IPS DF 6.9 (cell line): Measurements from ENCODE around the gene KAT14.
A peak's percentile ranks its signal among the peaks of the same experiment; 100 is the strongest.
"Not testable (repeated sequence)": the region's sequence is repeated elsewhere in the genome, so short reads cannot be mapped to it uniquely, and the experiment has no call there.

ENCODE experiments used
- DNase-seq: peaks from one replicate; pipeline ENCODE4 v3.0.0-alpha.2; 2013; ENCODE audit warnings: low read depth, low spot score
- H3K27ac ChIP-seq: one replicate; pipeline ENCODE4 v1.5.1; 2013; ENCODE audit warnings: low read length, control low read depth
- H3K27me3 ChIP-seq: 2 replicates; pipeline ENCODE4 v1.6.1; 2013; ENCODE audit warnings: mild to moderate bottlenecking, low read length; ENCODE audit not compliant: control insufficient read depth, insufficient read depth
- H3K36me3 ChIP-seq: 2 replicates; pipeline ENCODE4 v1.6.1; 2013; ENCODE audit warnings: low read length; ENCODE audit not compliant: control insufficient read depth, insufficient read depth
- H3K4me1 ChIP-seq: 2 replicates; pipeline ENCODE4 v1.6.1; 2013; ENCODE audit warnings: low read length; ENCODE audit not compliant: control insufficient read depth, insufficient read depth
- H3K4me3 ChIP-seq: 2 replicates; pipeline ENCODE4 v1.5.1; 2013; ENCODE audit warnings: mild to moderate bottlenecking, low read length
- H3K9me3 ChIP-seq: 2 replicates; pipeline ENCODE4 v1.6.1; 2013; ENCODE audit warnings: low read length, inconsistent platforms; ENCODE audit not compliant: control insufficient read depth, insufficient read depth
- WGBS: extraction: QIAGEN DNeasy Blood & Tissue Kit; methylation state at CpG from one replicate; pipeline ENCODE4 v1.1.7; 2013; ENCODE audit warnings: mixed read lengths, missing lambda C conversion rate; ENCODE audit not compliant: insufficient read length, insufficient coverage; 5-methylcytosine and 5-hydroxymethylcytosine counted together

The KAT14 gene

GRCh38 chr20:18137412-18138265 is at the start of gene KAT14, which contains the start of gene PET117:
Gene KAT14, plus strand, starts transcription at chr20:18137863. Its CDS starts 4,798 bp downstream, at chr20:18142661.
Gene PET117, plus strand, starts transcription at chr20:18137863. Its CDS starts 93 bp downstream, at chr20:18137956.
- Histone ChIP-seq H3K36me3 (peaks cover 2% of the 10 kb centered on the region; the same call in 1 of the 2 replicates), H3K9me3 (no peaks in the 10 kb centered on the region), H3K4me1 (no peaks in the 10 kb centered on the region), H3K4me3 (peak within 1 kb of the TSS; percentile 87), H3K27me3 (no peaks in the 10 kb centered on the region), H3K27ac (no peak within 1 kb of the TSS)
- WGBS: no CpG with 5 or more reads among the region's 87 CpGs
- DNase-seq: peak; percentile 90

- WGBS: no CpG with 5 or more reads among the region's 3 CpGs
- not testable (repeated sequence) for H3K4me1 ChIP-seq, H3K9me3 ChIP-seq
Measured at GRCh38 chr20:18088298-18088697, 49.4 kb upstream of the KAT14 start.

GRCh38 chr20:18088841-18089240 is 48.8 kb upstream of the KAT14 start:
- H3K27ac ChIP-seq, H3K27me3 ChIP-seq: not testable (repeated sequence)
- WGBS: no CpG with 5 or more reads among the region's 11 CpGs

More at GRCh38 chr20:18088298-18088697, 49.4 kb upstream of the KAT14 start:
- DNase-seq, H3K4me3 ChIP-seq, H3K36me3 ChIP-seq, H3K27ac ChIP-seq, H3K27me3 ChIP-seq: not testable (repeated sequence)

GRCh38 chr20:18090044-18090443 is 47.6 kb upstream of the KAT14 start:
- WGBS: no CpG with 5 or more reads among the region's 3 CpGs
- DNase-seq: no peak
- no peak overlapping the region for H3K4me3 ChIP-seq

More at GRCh38 chr20:18088841-18089240, 48.8 kb upstream of the KAT14 start:
- DNase-seq, H3K9me3 ChIP-seq, H3K36me3 ChIP-seq, H3K4me1 ChIP-seq, H3K4me3 ChIP-seq: not testable (repeated sequence)

GRCh38 chr20:18090477-18090876 is 47.2 kb upstream of the KAT14 start:
- DNase-seq: no peak
- peaks cover 1% of the 10 kb centered on the region; the same call in 1 of the 2 replicates for H3K4me1 ChIP-seq
- no CpG with 5 or more reads among the region's 10 CpGs for WGBS

More at GRCh38 chr20:18090044-18090443, 47.6 kb upstream of the KAT14 start:
- Histone ChIP-seq H3K4me1 (peaks cover 1% of the 10 kb centered on the region; the same call in 1 of the 2 replicates), H3K9me3 (no peaks in the 10 kb centered on the region), H3K27ac (no peak overlapping the region), H3K27me3 (no peaks in the 10 kb centered on the region), H3K36me3 (no peaks in the 10 kb centered on the region)

GRCh38 chr20:18091623-18092022 is 46.0 kb upstream of the KAT14 start:
- Histone ChIP-seq H3K27ac (no peak overlapping the region), H3K4me3 (no peak overlapping the region), H3K4me1 (peaks cover 1% of the 10 kb centered on the region; the same call in 1 of the 2 replicates), H3K9me3 (no peaks in the 10 kb centered on the region), H3K27me3 (no peaks in the 10 kb centered on the region), H3K36me3 (no peaks in the 10 kb centered on the region)
- WGBS: 100% methylated on average over 1 of the region's 7 CpGs
- DNase-seq: no peak

More at GRCh38 chr20:18090477-18090876, 47.2 kb upstream of the KAT14 start:
- Histone ChIP-seq H3K36me3 (no peaks in the 10 kb centered on the region), H3K27ac (no peak overlapping the region), H3K9me3 (no peaks in the 10 kb centered on the region), H3K4me3 (no peak overlapping the region), H3K27me3 (no peaks in the 10 kb centered on the region)

- DNase-seq: no peak
- Histone ChIP-seq H3K9me3 (no peaks in the 10 kb centered on the region), H3K27me3 (no peaks in the 10 kb centered on the region), H3K4me3 (no peak overlapping the region), H3K4me1 (peaks cover 1% of the 10 kb centered on the region; the same call in 1 of the 2 replicates), H3K36me3 (no peaks in the 10 kb centered on the region), H3K27ac (no peak overlapping the region)
- WGBS: no CpG with 5 or more reads among the region's 8 CpGs
Measured at GRCh38 chr20:18092890-18093289, 44.8 kb upstream of the KAT14 start.

GRCh38 chr20:18093388-18093787 is 44.3 kb upstream of the KAT14 start:
- WGBS: no CpG with 5 or more reads among the region's 10 CpGs
- Histone ChIP-seq H3K27ac (no peak overlapping the region), H3K4me3 (no peak overlapping the region)

GRCh38 chr20:18094191-18094590 is 43.5 kb upstream of the KAT14 start:
- Histone ChIP-seq H3K4me1 (peaks cover 1% of the 10 kb centered on the region; the same call in 1 of the 2 replicates), H3K36me3 (no peaks in the 10 kb centered on the region), H3K9me3 (no peaks in the 10 kb centered on the region), H3K27me3 (no peaks in the 10 kb centered on the region), H3K27ac (no peak overlapping the region), H3K4me3 (no peak overlapping the region)
- no peak for DNase-seq
- no CpG with 5 or more reads among the region's 5 CpGs for WGBS

More at GRCh38 chr20:18093388-18093787, 44.3 kb upstream of the KAT14 start:
- H3K9me3 ChIP-seq: no peaks in the 10 kb centered on the region
- H3K4me1 ChIP-seq: peaks cover 1% of the 10 kb centered on the region; the same call in 1 of the 2 replicates
- no peaks in the 10 kb centered on the region for H3K27me3 ChIP-seq
- H3K36me3 ChIP-seq: no peaks in the 10 kb centered on the region
- no peak for DNase-seq

GRCh38 chr20:18100569-18100968 is 37.1 kb upstream of the KAT14 start:
- H3K9me3 ChIP-seq, H3K4me1 ChIP-seq, H3K4me3 ChIP-seq, DNase-seq, H3K36me3 ChIP-seq, H3K27me3 ChIP-seq, H3K27ac ChIP-seq: not testable (repeated sequence)
- WGBS: no CpG with 5 or more reads among the region's 11 CpGs
